ENCODE results near the gene TCF15.

The TCF15 gene

DNA sequence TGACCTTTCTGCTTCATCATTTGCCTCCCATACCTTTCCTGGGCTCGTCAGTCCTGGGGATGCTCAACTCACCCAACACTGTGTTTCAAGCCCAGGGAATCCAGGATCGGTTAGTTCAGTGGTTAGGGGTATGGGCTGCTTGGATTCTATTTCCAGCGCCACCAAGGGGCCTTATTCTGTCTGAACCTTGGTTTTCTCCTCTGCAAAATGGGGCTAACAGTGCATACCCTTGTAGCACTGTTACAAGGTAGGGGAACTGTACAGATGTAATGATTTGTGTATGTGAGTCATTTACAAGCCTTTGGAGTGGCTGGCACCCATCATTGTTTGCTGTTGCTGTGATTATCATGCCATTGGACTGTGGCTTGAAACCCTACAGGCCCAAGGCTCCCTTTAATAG is 52.0 kb downstream of the TCF15 start:
- Histone ChIP-seq H3K4me1 (peaks cover 0 to 2% (median 0%) of the 10 kb centered on the region in 10 experiments; a peak in 2 of 20 replicates), H3K9ac (no peak overlapping the region), H3K27ac (no peak overlapping the region), H3K27me3 (no peaks in the 10 kb centered on the region), H3K4me2 (no peak overlapping the region), H3K36me3 (no peaks in the 10 kb centered on the region), H4K20me1 (no peaks in the 10 kb centered on the region), H3K4me3 (no peak overlapping the region), H3K9me3 (replicated peaks in 1 of 11) (no peaks in the 10 kb centered on the region)
- no peak for TF ChIP-seq Cebpa-rat (IDR thresholded peaks at IDR 0.05)

DNA sequence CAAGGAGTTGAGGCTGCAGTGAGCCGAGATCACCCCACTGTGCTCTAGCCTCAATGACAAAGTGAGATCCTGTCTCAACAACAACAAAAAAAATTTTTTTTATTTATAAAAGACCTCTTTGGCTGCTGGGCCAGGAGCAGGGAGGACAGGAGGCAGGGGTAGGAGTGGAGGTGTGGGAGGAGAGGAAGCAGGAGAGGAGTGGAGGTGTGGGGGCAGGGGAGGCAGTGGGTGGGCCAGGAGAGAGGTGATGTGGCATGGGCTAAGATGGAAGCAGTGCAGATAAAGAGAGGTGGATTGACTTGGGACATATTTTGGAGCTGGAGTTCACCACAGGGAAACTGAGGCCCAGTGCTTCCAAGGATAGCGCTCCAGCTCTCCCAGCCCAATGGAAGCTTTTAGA is 53.1 kb downstream of the TCF15 start:
- Histone ChIP-seq H3K27ac (no peak overlapping the region), H3K9me3 (replicated peaks in 1 of 11) (no peaks in the 10 kb centered on the region), H3K9ac (no peak overlapping the region), H3K36me3 (no peaks in the 10 kb centered on the region), H3K27me3 (no peaks in the 10 kb centered on the region), H3K4me2 (no peak overlapping the region), H3K4me1 (no peaks in the 10 kb centered on the region; a peak in 1 of 20 replicates), H3K4me3 (no peak overlapping the region), H4K20me1 (no peaks in the 10 kb centered on the region)
- no peak for TF ChIP-seq Cebpa-rat (IDR thresholded peaks at IDR 0.05)

DNA sequence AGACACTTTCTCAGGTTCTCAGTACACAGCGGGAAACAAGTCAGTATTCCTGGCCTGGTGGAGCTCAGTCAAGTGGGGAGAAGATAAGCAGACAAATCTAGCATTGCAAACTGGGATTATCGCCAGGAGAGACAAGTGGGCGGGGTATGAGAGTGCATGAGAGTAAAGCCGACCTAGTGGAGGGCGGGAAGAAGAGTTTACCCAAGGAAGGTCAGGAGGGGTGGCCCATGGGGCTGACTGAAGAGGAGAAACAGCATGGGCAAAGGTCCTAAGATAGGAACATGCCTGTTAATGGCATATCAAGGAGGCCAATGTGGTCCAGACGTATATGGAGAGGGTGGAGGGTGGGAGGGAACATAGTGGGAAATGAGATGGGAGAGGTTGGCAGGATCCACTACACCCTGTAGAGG is 54.1 kb downstream of the TCF15 start:
- H3K27ac ChIP-seq = no peak overlapping the region
- TF ChIP-seq Cebpa-rat (IDR thresholded peaks at IDR 0.05) = no peak
- H3K4me3 ChIP-seq = no peak overlapping the region

More for the DNA sequence above, 54.1 kb downstream of the TCF15 start:
- Histone ChIP-seq H3K4me2 (no peak overlapping the region), H3K36me3 (no peaks in the 10 kb centered on the region), H3K9me3 (replicated peaks in 1 of 11) (no peaks in the 10 kb centered on the region), H4K20me1 (no peaks in the 10 kb centered on the region), H3K4me1 (no peaks in the 10 kb centered on the region), H3K27me3 (no peaks in the 10 kb centered on the region), H3K9ac (no peak overlapping the region)
